ENCODE measurements around the gene KDM4D.

KDM4D gene

GRCh38 chr11:94938095-94939055 lies 35.1 kb upstream of the KDM4D start:
- CTCF ChIA-PET, result no interaction called here
- no peak overlapping the region for H3K4me3 Mint-ChIP-seq
- peaks cover 15% of the 10 kb centered on the region for H3K27me3 Mint-ChIP-seq
- no peaks in the 10 kb centered on the region for H3K36me3 Mint-ChIP-seq
- no peak for DNase-seq
- H3K4me1 Mint-ChIP-seq, result peaks cover 24% of the 10 kb centered on the region
- H3K9me3 Mint-ChIP-seq, result no peaks in the 10 kb centered on the region
- no peak overlapping the region for H3K27ac Mint-ChIP-seq

GRCh38 chr11:94939346-94939745 lies 34.2 kb upstream of the KDM4D start:
- Mint-ChIP-seq H3K4me3 (no peak overlapping the region), H3K27me3 (peaks cover 17% of the 10 kb centered on the region), H3K9me3 (no peaks in the 10 kb centered on the region), H3K36me3 (no peaks in the 10 kb centered on the region), H3K4me1 (peaks cover 14% of the 10 kb centered on the region), H3K27ac (no peak overlapping the region)
- CTCF ChIA-PET, result no interaction called here
- DNase-seq, result no peak

GRCh38 chr11:94941131-94941530 lies 32.4 kb upstream of the KDM4D start:
- H3K27ac Mint-ChIP-seq, result no peak overlapping the region
- H3K27me3 Mint-ChIP-seq, result peaks cover 17% of the 10 kb centered on the region
- H3K9me3 Mint-ChIP-seq, result no peaks in the 10 kb centered on the region
- no peak overlapping the region for H3K4me3 Mint-ChIP-seq
- H3K4me1 Mint-ChIP-seq, result no peaks in the 10 kb centered on the region
- no peak for DNase-seq
- H3K36me3 Mint-ChIP-seq, result no peaks in the 10 kb centered on the region
- CTCF ChIA-PET, result interaction anchor here (0.7 to 1.6 kb wide), 3 partner anchors 10 to 28 kb away, joined by 3 to 7 read pairs (median 3); no protein-coding TSS in a partner anchor

GRCh38 chr11:94946812-94947211 lies 26.7 kb upstream of the KDM4D start:
- CTCF ChIA-PET, result no interaction called here

GRCh38 chr11:94948070-94948617 lies 25.4 kb upstream of the KDM4D start:
- Mint-ChIP-seq H3K9me3 (no peaks in the 10 kb centered on the region), H3K27me3 (peaks cover 17% of the 10 kb centered on the region), H3K4me3 (no peak overlapping the region), H3K27ac (no peak overlapping the region), H3K36me3 (no peaks in the 10 kb centered on the region), H3K4me1 (no peaks in the 10 kb centered on the region)
- CTCF ChIA-PET, result interaction anchor here (1.1 kb wide), 1 partner anchor 20 kb away, joined by 3 read pairs; no protein-coding TSS in a partner anchor
- DNase-seq, result no peak

More at GRCh38 chr11:94946812-94947211, 26.7 kb upstream of the KDM4D start:
- no peaks in the 10 kb centered on the region for H3K36me3 Mint-ChIP-seq
- no peaks in the 10 kb centered on the region for H3K4me1 Mint-ChIP-seq
- H3K9me3 Mint-ChIP-seq, result no peaks in the 10 kb centered on the region
- H3K27ac Mint-ChIP-seq, result no peak overlapping the region
- peaks cover 15% of the 10 kb centered on the region for H3K27me3 Mint-ChIP-seq
- H3K4me3 Mint-ChIP-seq, result no peak overlapping the region
- no peak for DNase-seq

GRCh38 chr11:94954753-94955152 lies 18.8 kb upstream of the KDM4D start:
- Mint-ChIP-seq H3K27ac (no peak overlapping the region), H3K4me3 (no peak overlapping the region), H3K4me1 (no peaks in the 10 kb centered on the region), H3K27me3 (peaks cover 8% of the 10 kb centered on the region), H3K9me3 (no peaks in the 10 kb centered on the region), H3K36me3 (peaks cover 3% of the 10 kb centered on the region)
- no peak for DNase-seq
- CTCF ChIA-PET, result no interaction called here

- CTCF ChIA-PET, result no interaction called here
- H3K27ac Mint-ChIP-seq, result no peak overlapping the region
- peaks cover 15% of the 10 kb centered on the region for H3K36me3 Mint-ChIP-seq
- H3K4me1 Mint-ChIP-seq, result no peaks in the 10 kb centered on the region
- peaks cover 8% of the 10 kb centered on the region for H3K27me3 Mint-ChIP-seq
- H3K4me3 Mint-ChIP-seq, result no peak overlapping the region
- no peak for DNase-seq
- no peaks in the 10 kb centered on the region for H3K9me3 Mint-ChIP-seq
These were observed 16.5 kb upstream of the KDM4D start for GRCh38 chr11:94956963-94957362.

GRCh38 chr11:94958121-94958696 lies 15.3 kb upstream of the KDM4D start:
- Mint-ChIP-seq H3K4me3 (no peak overlapping the region), H3K27ac (no peak overlapping the region), H3K4me1 (no peaks in the 10 kb centered on the region), H3K36me3 (peaks cover 24% of the 10 kb centered on the region), H3K27me3 (peaks cover 4% of the 10 kb centered on the region), H3K9me3 (no peaks in the 10 kb centered on the region)
- DNase-seq, result no peak
- CTCF ChIA-PET, result no interaction called here

GRCh38 chr11:94959179-94959578 lies 14.3 kb upstream of the KDM4D start:
- no peak for DNase-seq
- Mint-ChIP-seq H3K9me3 (no peaks in the 10 kb centered on the region), H3K4me1 (no peaks in the 10 kb centered on the region), H3K36me3 (peaks cover 29% of the 10 kb centered on the region), H3K27me3 (peaks cover 2% of the 10 kb centered on the region), H3K27ac (no peak overlapping the region), H3K4me3 (no peak overlapping the region)
- CTCF ChIA-PET, result no interaction called here

- no peak for DNase-seq
- Mint-ChIP-seq H3K27me3 (no peaks in the 10 kb centered on the region), H3K4me3 (no peak overlapping the region), H3K36me3 (peaks cover 39% of the 10 kb centered on the region), H3K4me1 (no peaks in the 10 kb centered on the region), H3K27ac (no peak overlapping the region), H3K9me3 (no peaks in the 10 kb centered on the region)
- CTCF ChIA-PET, result no interaction called here
These were observed 13.0 kb upstream of the KDM4D start for GRCh38 chr11:94960488-94960887.

GRCh38 chr11:94961255-94961654 lies 12.3 kb upstream of the KDM4D start:
- Mint-ChIP-seq H3K9me3 (no peaks in the 10 kb centered on the region), H3K4me1 (no peaks in the 10 kb centered on the region), H3K36me3 (peaks cover 46% of the 10 kb centered on the region), H3K4me3 (no peak overlapping the region), H3K27ac (no peak overlapping the region), H3K27me3 (no peaks in the 10 kb centered on the region)
- CTCF ChIA-PET, result interaction anchor here (0.9 to 1.4 kb wide), 3 partner anchors 11 to 338 kb away, joined by 3 read pairs; no protein-coding TSS in a partner anchor
- DNase-seq, result no peak

GRCh38 chr11:94964934-94965333 lies 8.6 kb upstream of the KDM4D start:
- H3K4me1 Mint-ChIP-seq, result peaks cover 3% of the 10 kb centered on the region
- no peaks in the 10 kb centered on the region for H3K27me3 Mint-ChIP-seq
- CTCF ChIA-PET, result no interaction called here
- no peak overlapping the region for H3K4me3 Mint-ChIP-seq
- H3K9me3 Mint-ChIP-seq, result no peaks in the 10 kb centered on the region
- DNase-seq, result no peak
- H3K36me3 Mint-ChIP-seq, result peaks cover 60% of the 10 kb centered on the region
- H3K27ac Mint-ChIP-seq, result no peak overlapping the region

- H3K27me3 Mint-ChIP-seq, result no peaks in the 10 kb centered on the region
- no peaks in the 10 kb centered on the region for H3K9me3 Mint-ChIP-seq
- no peak overlapping the region for H3K27ac Mint-ChIP-seq
- peaks cover 24% of the 10 kb centered on the region for H3K4me1 Mint-ChIP-seq
- CTCF ChIA-PET, result interaction anchor here (0.7 to 2.4 kb wide), 7 partner anchors 20 to 345 kb away, joined by 3 to 12 read pairs (median 3); no protein-coding TSS in a partner anchor
- peaks cover 57% of the 10 kb centered on the region for H3K36me3 Mint-ChIP-seq
- no peak overlapping the region for H3K4me3 Mint-ChIP-seq
- no peak for DNase-seq
These were observed 5.1 kb upstream of the KDM4D start for GRCh38 chr11:94968334-94968958.

GRCh38 chr11:94972700-94973098 lies 810 bp upstream of the KDM4D start:
- Mint-ChIP-seq H3K36me3 (peaks cover 41% of the 10 kb centered on the region), H3K4me1 (peaks cover 49% of the 10 kb centered on the region), H3K27ac (peak overlapping the region; percentile 87), H3K9me3 (no peaks in the 10 kb centered on the region), H3K4me3 (peak overlapping the region; percentile 90), H3K27me3 (no peaks in the 10 kb centered on the region)
- no peak for DNase-seq
- CTCF ChIA-PET, result interaction anchor here (1.4 kb wide), 2 partner anchors 97 to 349 kb away, joined by 3 to 6 read pairs; no protein-coding TSS in a partner anchor

All from activated naive CD4-positive, alpha-beta T cell treated with anti-CD3 and anti-CD28 coated beads, Interleukin-2, amount 10 ng/mL, durations not matched to agents 7 days and 5 days (primary cell).